ENCODE data around the gene ITSN1. TPM values are rescaled to one million over a fixed set of nuclear protein-coding genes. Genes with fewer than 3 reads are reported as not detected.
"Not testable (repeated sequence)": the region's sequence is repeated elsewhere in the genome, so short reads cannot be mapped to it uniquely, and the experiment has no call there.

Gene ITSN1
- total RNA-seq, result 2.4 and 2.7 TPM in 2 replicates

- intact Hi-C loops (cut with micrococcal nuclease), result loop anchor here (2.0 to 10.0 kb wide), 4 partner anchors 871 to 1910 kb away; partner anchors contain the start of genes PAXBP1, RCAN1, SCAF4 and URB1
Observed at GRCh38 chr21:33642027-33642895, at the start of gene ITSN1. ITSN1 (plus strand) TSS chr21:33642501; CDS start chr21:33718829, 76,328 bp downstream.

GRCh38 chr21:33598051-33598450 is 44.2 kb upstream of the ITSN1 start:
- intact Hi-C loops (cut with micrococcal nuclease), result no loop called here

DNA sequence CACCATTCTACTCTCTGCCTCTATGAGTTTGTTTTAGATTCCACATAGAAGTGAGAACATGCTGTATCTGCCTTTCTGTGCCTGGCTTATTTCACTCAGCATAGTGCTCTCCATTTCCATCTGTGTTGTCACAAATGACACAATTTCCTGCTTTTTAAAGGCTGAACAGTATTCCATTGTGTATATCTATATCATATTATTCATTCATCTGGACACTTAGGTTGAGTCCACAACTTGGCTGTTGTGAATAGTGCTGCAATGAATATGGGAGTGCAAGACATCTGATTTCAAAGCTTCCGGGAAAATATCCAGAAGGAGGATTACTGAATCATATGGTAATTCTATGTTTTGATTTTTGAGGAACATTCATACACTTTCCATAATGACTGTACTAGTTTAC is 33.7 kb upstream of the ITSN1 start:
- intact Hi-C loops (cut with micrococcal nuclease), result no loop called here

DNA sequence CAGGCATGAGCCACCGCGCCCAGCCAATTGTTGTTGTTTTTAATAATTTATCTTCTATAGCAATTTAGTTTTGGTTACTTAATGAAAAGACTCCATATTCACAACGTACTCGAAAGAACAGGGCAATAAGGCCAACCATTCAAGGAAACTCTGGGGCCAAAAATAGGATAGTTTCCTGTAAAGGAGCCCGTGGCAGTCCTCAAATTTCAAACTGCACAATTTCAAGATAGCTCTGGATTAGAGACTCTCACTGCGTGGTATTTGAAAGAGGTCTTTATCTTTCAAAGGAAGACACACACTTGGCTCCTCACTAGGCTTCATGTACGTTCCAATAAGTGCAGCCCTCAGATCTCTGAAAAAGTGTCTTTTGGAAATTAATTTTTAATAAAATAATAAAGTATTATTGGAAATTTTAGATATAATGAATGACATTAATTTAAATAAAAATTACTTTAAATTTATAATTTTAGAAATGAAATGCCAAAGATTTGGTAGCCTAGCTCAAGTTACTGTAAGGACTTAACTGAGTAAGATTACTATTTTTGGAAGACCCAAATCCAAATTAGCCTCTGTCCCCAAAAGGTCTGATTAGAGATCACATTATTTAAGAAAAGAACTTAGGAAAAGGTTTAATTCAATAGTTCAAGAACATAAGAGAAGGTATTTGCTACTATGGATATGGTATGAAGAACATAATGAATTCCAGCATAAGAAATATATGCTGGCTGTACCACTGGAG is 31.1 kb upstream of the ITSN1 start:
- intact Hi-C loops (cut with micrococcal nuclease), result no loop called here

- intact Hi-C loops (cut with micrococcal nuclease), result not testable (repeated sequence)
Observed at GRCh38 chr21:33617565-33617964, 24.7 kb upstream of the ITSN1 start.

DNA sequence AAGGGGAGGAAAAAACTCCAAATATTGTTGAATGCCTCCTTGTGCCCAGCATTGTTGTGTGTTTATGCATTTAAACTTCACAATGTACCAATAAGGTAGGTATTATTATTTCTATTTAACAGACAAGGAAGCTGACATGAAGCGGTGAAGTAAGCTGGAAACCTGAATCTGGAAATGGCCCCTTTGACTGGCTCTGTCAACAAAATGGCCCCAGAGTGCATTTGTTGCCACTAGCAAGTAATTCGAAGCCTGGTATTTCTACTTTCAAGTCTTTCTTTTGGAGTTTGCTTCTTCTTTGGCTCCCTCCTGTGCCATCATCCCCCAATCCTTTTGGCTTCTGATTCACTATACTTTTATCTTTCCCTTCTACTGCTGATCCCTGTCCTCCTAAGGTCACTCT is 23.9 kb upstream of the ITSN1 start:
- intact Hi-C loops (cut with micrococcal nuclease), result no loop called here

DNA sequence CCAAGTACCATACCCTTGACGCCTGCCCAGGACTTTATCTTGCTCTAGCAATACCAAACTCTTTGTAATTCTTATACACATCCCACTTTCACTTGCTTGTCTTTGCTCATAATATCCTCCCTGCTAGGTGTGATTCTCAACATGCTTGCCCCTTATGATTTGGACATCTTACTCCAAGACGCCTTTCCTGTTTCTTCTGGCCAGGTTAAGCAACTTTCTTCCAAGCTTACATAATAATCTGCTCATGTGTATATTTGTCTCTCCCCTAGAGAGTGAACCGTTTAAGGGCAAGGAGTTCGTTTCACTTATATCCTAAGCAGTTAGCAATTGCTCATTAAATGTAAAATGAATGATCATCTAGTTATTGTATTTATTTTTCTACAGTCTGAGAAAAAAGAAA is 22.6 kb upstream of the ITSN1 start:
- intact Hi-C loops (cut with micrococcal nuclease), result no loop called here

DNA sequence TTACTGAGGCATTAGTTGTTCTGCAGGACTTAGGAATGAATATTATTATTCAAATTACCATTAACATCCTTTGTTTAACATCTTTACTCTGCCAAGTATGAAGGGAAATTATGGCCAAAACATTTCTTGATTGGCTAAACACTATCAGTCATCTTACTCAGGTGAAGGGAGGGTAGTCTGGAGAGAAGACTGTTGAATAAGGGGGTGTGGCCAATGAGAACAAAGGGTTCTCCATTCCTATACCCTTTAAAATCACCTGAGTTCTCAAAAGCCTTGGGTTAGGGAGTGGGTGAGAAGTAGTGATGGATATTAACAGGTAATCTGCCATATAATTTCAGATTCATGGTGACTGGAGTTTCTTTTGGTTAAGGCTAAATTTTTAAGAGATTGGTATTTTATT is 20.0 kb upstream of the ITSN1 start:
- intact Hi-C loops (cut with micrococcal nuclease), result no loop called here

GRCh38 chr21:33626151-33626550 is 16.1 kb upstream of the ITSN1 start:
- intact Hi-C loops (cut with micrococcal nuclease), result not testable (repeated sequence)

- intact Hi-C loops (cut with micrococcal nuclease), result no loop called here
Observed at GRCh38 chr21:33634254-33634653, 8.0 kb upstream of the ITSN1 start.

DNA sequence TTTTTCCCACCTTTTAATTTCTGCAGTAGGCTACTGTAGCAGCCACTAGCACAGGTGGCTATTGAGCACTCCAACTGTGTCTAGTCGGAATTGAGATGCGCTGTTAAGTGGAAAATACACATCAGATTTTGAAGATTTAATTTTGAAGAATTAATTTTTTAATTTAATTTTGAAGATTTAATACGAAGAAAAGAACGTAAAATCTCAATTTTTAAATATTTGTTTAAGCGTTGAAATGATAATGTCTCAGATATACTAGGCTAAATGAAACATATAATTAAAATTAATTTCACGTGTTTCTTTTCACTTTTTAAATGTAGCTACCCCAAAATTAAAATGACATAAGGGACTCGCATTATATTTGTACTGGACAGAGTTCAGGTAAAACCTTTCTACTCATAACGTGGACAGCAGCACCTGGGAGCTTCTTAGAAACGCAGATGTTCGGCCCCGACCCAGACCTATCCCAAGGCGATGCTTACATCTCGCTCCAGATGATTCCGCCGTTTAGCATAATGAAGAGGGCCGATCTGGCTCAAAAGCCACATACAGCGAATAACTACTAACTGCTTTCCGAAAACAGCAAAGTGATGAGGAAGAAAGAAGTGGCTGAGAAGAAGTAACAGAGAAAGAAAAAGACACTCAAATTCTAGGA is 1.5 kb upstream of the ITSN1 start:
- intact Hi-C loops (cut with micrococcal nuclease), result loop anchor here (1.0 to 10.0 kb wide), 10 partner anchors 53 to 1909 kb away; partner anchors contain the start of genes ATP5PO, DNAJC28, DONSON and GART

DNA sequence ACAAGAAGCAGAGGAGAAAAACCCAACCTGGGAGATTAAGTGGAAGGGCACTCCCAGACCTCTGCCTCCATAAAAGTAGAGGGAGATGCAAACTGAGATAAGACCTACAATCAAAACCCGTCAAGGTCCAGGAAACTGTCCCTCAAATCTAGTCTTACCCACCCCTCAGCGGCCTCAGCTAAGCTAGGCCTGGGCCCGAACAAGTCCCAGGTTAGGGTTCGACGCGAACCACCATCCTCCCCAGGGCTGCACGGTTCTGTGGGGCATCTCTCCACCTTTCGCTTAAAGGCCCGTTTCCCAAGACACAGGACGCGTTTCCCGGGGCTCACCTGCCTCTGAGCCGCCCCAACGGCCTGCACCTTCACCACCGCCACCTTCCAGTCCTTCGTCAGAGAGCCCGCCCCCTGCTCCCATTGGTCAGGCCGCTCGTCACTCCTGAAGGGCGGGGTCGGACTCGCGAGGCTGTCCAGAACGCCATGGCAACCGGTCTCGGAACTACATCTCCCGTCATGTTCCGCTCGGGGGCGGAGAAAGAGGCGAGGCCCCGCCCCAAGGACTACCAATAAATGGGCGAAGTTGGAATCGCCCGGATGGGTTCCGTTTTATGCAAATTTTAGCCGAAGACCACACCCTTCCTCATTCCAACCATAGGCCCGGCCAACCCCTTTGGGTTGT is 812 bp upstream of the ITSN1 start, which contains the start of gene CRYZL1:
CRYZL1 (minus strand) TSS at position 390 of the 675 bp plus-strand sequence. CDS start 10,190 bp downstream, outside the sequence.
- intact Hi-C loops (cut with micrococcal nuclease), result loop anchor here (1.0 to 10.0 kb wide), 11 partner anchors 53 to 1909 kb away; partner anchors contain the start of genes ATP5PO, DNAJC28, DONSON and GART

- intact Hi-C loops (cut with micrococcal nuclease), result loop anchor here (2.0 to 10.0 kb wide), 4 partner anchors 872 to 1911 kb away; partner anchors contain the start of genes PAXBP1, RCAN1, SCAF4 and URB1
Observed at GRCh38 chr21:33642896-33643657, 776 bp downstream of the ITSN1 start.

DNA sequence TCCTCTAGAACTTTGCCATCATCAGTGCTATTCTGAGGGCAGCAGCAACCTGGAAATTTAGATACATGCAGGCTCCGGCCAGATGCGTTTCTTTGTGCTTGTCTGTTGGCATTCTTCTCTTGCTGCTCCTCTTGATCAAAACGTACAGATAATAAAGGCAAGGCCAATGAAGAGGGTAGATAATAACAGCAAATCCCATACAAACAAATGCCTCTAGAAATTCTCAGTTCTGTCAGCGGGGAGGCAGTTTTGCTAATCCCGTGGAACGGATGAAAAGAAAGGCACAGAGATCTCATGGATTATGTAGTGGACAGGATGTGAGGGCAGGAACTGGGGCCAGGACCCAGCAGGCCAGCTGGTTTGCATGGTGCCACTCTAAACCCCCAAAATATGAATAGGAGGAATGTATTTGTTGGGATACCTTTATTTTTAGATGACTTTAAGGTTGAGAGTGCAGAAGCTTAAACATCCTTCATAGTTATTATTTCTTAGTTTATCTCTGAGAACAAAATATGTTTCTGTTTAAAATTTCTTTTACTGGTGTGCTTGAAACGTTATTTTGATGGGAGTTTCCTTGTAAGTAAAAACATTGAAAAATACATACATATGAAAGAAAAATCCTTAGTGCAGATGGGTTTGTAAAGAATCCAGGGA is 1.5 kb downstream of the ITSN1 start:
- intact Hi-C loops (cut with micrococcal nuclease), result loop anchor here (2.0 to 10.0 kb wide), 4 partner anchors 873 to 1911 kb away; partner anchors contain the start of genes PAXBP1, RCAN1, SCAF4 and URB1

GRCh38 chr21:33644383-33645074 is 2.2 kb downstream of the ITSN1 start:
- intact Hi-C loops (cut with micrococcal nuclease), result loop anchor here (5.0 to 10.0 kb wide), 3 partner anchors 970 to 1912 kb away; partner anchors contain the start of genes RCAN1, SCAF4 and URB1

DNA sequence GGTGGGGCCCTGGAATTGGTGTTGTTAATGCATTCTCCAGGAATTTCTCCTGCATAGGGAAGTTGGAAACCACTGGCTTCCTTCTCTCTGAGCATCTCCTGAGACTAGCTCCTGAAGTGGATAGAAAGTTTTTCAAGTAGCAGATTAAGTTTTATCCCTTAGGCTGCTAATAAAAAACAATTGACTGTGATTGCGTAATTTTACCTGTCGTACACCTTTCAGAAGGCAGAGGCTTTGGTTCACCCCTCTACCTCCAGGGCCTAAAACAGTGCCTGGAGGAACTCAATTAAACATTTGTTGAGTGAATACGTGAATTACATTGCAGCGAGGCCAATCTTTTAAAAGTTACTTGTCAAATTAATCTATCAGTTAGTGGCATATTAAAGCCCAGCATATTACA is 3.4 kb downstream of the ITSN1 start:
- intact Hi-C loops (cut with micrococcal nuclease), result loop anchor here (10.0 kb wide), 1 partner anchor 969 kb away; the partner anchor contains the start of gene RCAN1

DNA sequence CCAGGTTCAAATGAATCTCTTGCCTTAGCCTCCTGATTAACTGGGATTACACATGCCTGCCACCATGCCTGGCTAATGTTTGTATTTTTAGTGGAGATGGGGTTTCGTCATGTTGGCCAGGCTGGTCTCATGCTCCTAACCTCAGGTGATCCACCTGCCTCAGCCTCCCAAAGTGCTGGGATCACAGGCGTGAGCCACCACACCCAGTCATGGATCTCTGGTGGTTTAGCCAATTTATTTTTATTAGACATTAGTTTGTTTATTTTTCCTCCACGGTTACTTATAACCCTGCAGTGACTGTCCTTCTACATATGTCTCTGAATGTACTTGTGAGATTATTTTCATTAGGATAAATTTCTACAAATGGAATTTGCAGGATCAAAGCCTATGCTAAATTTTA is 5.3 kb downstream of the ITSN1 start:
- intact Hi-C loops (cut with micrococcal nuclease), result loop anchor here (10.0 kb wide), 1 partner anchor 967 kb away; the partner anchor contains the start of gene RCAN1

- intact Hi-C loops (cut with micrococcal nuclease), result loop anchor here (10.0 kb wide), 1 partner anchor 966 kb away; the partner anchor contains the start of gene RCAN1
Observed at GRCh38 chr21:33648555-33648954, 6.3 kb downstream of the ITSN1 start.
